Measurements from ENCODE around the gene OR1L8.

DNA sequence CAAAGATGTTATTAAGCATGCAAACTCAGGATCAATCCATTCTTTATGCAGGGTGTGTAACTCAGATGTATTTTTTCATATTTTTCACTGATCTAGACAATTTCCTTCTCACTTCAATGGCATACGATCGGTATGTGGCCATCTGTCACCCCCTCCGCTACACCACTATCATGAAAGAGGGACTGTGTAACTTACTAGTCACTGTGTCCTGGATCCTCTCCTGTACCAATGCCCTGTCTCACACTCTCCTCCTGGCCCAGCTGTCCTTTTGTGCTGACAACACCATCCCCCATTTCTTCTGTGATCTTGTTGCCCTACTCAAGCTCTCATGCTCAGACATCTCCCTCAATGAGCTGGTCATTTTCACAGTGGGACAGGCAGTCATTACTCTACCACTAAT lies 63.8 kb downstream of the OR1L8 start:
- TF ChIP-seq EP300 (IDR thresholded peaks at IDR 0.05) (no peak), POLR2A (IDR thresholded peaks at IDR 0.05; ENCODE audit: low read depth) (no peak)

All from esophagus muscularis mucosa (tissue), 2 donors.